Ishikawa (cell line): ENCODE measurements around the gene DCLK1.

Source experiments
- CEBPB ChIP-seq: IDR thresholded peaks from 2 replicates; pipeline ENCODE4 v1.6.1; 2012
- CREB1 ChIP-seq: IDR thresholded peaks from 2 replicates; pipeline ENCODE4 v1.6.1; 2012; ENCODE audit warnings: low read depth
- EGR1 ChIP-seq: IDR thresholded peaks from 2 replicates; pipeline ENCODE4 v1.6.1; 2012
- EP300 ChIP-seq: IDR thresholded peaks from 2 replicates; pipeline ENCODE4 v1.6.1; 2012; ENCODE audit warnings: borderline replicate concordance
- FOXM1 ChIP-seq: IDR thresholded peaks from 2 replicates; pipeline ENCODE4 v1.6.1; 2012; ENCODE audit warnings: low read depth, borderline replicate concordance
- MAX ChIP-seq: IDR thresholded peaks from 2 replicates; pipeline ENCODE4 v1.6.1; 2012
- NFIC ChIP-seq: IDR thresholded peaks from 2 replicates; pipeline ENCODE4 v1.6.1; 2012
- RAD21 ChIP-seq: IDR thresholded peaks from 2 replicates; pipeline ENCODE4 v1.6.1; 2012; ENCODE audit warnings: low read depth
- REST ChIP-seq: IDR thresholded peaks from 2 replicates; pipeline ENCODE4 v1.6.1; 2012; ENCODE audit warnings: low read depth, mild to moderate bottlenecking
- TAF1 ChIP-seq: IDR thresholded peaks from 2 replicates; pipeline ENCODE4 v1.6.1; 2012; ENCODE audit warnings: low read depth, mild to moderate bottlenecking
- TCF12 ChIP-seq: IDR thresholded peaks from 2 replicates; pipeline ENCODE4 v1.6.1; 2012; ENCODE audit warnings: low read depth
- TEAD4 ChIP-seq: IDR thresholded peaks from 2 replicates; pipeline ENCODE4 v1.6.1; 2012
- YY1 ChIP-seq: IDR thresholded peaks from 2 replicates; pipeline ENCODE4 v1.6.1; 2012; ENCODE audit warnings: low read depth
- ZBTB7A ChIP-seq: IDR thresholded peaks from 2 replicates; pipeline ENCODE4 v1.6.1; 2012; ENCODE audit warnings: low read depth

The DCLK1 gene

GRCh38 chr13:36072152-36072935 is 58.8 kb downstream of the DCLK1 start:
- TF ChIP-seq MAX, result no peak
- no peak for TF ChIP-seq EP300
- TF ChIP-seq EGR1, result no peak
- no peak for TF ChIP-seq YY1
- no peak for TF ChIP-seq CREB1

GRCh38 chr13:36069881-36070366 is 61.3 kb downstream of the DCLK1 start:
- TF ChIP-seq YY1 (no peak), RAD21 (no peak), MAX (no peak), EP300 (no peak), REST (no peak), TEAD4 (no peak), CREB1 (no peak)

GRCh38 chr13:36068991-36069390 is 62.2 kb downstream of the DCLK1 start:
- TF ChIP-seq TAF1, result no peak
- no peak for TF ChIP-seq EGR1
- TF ChIP-seq TEAD4, result no peak
- no peak for TF ChIP-seq FOXM1
- TF ChIP-seq NFIC, result no peak
- no peak for TF ChIP-seq CEBPB
- TF ChIP-seq TCF12, result no peak
- no peak for TF ChIP-seq RAD21
- TF ChIP-seq YY1, result no peak
- TF ChIP-seq CREB1, result no peak

- no peak for TF ChIP-seq ZBTB7A
- TF ChIP-seq MAX, result no peak
Measured at GRCh38 chr13:36068566-36068965, 62.6 kb downstream of the DCLK1 start.

GRCh38 chr13:36067746-36068381 is 63.3 kb downstream of the DCLK1 start:
- TF ChIP-seq NFIC, result no peak
- TF ChIP-seq MAX, result no peak
- no peak for TF ChIP-seq CREB1
- TF ChIP-seq TEAD4, result no peak
- TF ChIP-seq REST, result no peak
- no peak for TF ChIP-seq TCF12

GRCh38 chr13:36062249-36062648 is 68.9 kb downstream of the DCLK1 start:
- no peak for TF ChIP-seq NFIC
- TF ChIP-seq CREB1, result no peak
- no peak for TF ChIP-seq TEAD4
- TF ChIP-seq REST, result no peak
